ENCODE measurements around the gene RIN2. TPM values are rescaled to one million over a fixed set of nuclear protein-coding genes. Genes with fewer than 3 reads are reported as not detected.

Gene RIN2
- total RNA-seq, 4 donors from 2014 or later = 68.2 to 87.2 (median 79.6) TPM

DNA sequence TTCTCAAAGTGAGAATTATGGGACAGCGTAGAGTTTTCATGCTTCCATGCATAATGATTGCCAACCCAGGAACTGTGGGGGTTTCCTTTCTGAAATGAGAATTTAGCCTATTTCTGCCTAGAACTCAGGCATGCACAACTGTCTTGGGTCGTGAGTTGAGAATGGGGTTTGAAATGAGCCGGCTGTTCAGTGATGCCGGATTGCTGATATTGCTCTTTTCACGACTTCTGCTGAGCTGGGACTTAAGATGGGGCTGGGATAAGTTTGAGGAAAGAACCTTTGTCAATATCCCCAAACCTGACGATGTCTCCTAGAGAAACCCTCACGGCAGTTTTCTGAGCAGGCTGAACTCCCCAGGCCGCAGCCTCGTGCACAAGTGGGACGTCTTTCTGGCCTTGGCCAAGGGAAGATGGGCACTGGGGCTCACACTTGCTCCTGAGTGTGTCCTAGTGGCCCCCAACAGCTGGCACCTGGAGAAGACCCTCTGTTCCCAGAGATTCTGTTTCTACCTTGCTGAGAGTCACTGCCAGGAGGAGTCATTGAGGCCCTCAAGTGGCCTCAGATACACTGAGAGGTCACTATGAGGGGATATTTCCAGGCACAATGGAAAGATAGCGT lies 34.1 kb upstream of the RIN2 start:
- TF ChIP-seq EP300 (IDR thresholded peaks at IDR 0.05) (no peak), POLR2AphosphoS5 (IDR thresholded peaks at IDR 0.05) (no peak), POLR2A (IDR thresholded peaks at IDR 0.05) (no peak)
- TF ChIP-seq, protein P1, sequence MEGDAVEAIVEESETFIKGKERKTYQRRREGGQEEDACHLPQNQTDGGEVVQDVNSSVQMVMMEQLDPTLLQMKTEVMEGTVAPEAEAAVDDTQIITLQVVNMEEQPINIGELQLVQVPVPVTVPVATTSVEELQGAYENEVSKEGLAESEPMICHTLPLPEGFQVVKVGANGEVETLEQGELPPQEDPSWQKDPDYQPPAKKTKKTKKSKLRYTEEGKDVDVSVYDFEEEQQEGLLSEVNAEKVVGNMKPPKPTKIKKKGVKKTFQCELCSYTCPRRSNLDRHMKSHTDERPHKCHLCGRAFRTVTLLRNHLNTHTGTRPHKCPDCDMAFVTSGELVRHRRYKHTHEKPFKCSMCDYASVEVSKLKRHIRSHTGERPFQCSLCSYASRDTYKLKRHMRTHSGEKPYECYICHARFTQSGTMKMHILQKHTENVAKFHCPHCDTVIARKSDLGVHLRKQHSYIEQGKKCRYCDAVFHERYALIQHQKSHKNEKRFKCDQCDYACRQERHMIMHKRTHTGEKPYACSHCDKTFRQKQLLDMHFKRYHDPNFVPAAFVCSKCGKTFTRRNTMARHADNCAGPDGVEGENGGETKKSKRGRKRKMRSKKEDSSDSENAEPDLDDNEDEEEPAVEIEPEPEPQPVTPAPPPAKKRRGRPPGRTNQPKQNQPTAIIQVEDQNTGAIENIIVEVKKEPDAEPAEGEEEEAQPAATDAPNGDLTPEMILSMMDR (IDR thresholded peaks at IDR 0.05) = no peak
- H3K4me3 ChIP-seq = no peak overlapping the region
- no peaks in the 10 kb centered on the region for H3K27me3 ChIP-seq
- H3K4me1 ChIP-seq = no peaks in the 10 kb centered on the region
- 86% methylated on average over 11 of the region's 11 CpGs for WGBS
- H3K27ac ChIP-seq = no peak overlapping the region
- no peak for DNase-seq (ENCODE audit: low spot score in 2 of 2)
- H3K36me3 ChIP-seq = no peaks in the 10 kb centered on the region
- no peaks in the 10 kb centered on the region for H3K9me3 ChIP-seq

- no peaks in the 10 kb centered on the region for H3K4me1 ChIP-seq
- no peaks in the 10 kb centered on the region for H3K36me3 ChIP-seq
- no peak overlapping the region for H3K27ac ChIP-seq
- no peaks in the 10 kb centered on the region for H3K9me3 ChIP-seq
- WGBS = 96% methylated on average over 4 of the region's 4 CpGs
- no peak for TF ChIP-seq POLR2AphosphoS5 (IDR thresholded peaks at IDR 0.05)
- TF ChIP-seq, protein P1 (IDR thresholded peaks at IDR 0.05) = no peak
- TF ChIP-seq EP300 (IDR thresholded peaks at IDR 0.05) = no peak
- TF ChIP-seq POLR2A (IDR thresholded peaks at IDR 0.05) = no peak
- no peak overlapping the region for H3K4me3 ChIP-seq
- H3K27me3 ChIP-seq = no peaks in the 10 kb centered on the region
- no peak for DNase-seq (ENCODE audit: low spot score in 2 of 2)
Observed at GRCh38 chr20:19725373-19725772, 32.7 kb upstream of the RIN2 start.

DNA sequence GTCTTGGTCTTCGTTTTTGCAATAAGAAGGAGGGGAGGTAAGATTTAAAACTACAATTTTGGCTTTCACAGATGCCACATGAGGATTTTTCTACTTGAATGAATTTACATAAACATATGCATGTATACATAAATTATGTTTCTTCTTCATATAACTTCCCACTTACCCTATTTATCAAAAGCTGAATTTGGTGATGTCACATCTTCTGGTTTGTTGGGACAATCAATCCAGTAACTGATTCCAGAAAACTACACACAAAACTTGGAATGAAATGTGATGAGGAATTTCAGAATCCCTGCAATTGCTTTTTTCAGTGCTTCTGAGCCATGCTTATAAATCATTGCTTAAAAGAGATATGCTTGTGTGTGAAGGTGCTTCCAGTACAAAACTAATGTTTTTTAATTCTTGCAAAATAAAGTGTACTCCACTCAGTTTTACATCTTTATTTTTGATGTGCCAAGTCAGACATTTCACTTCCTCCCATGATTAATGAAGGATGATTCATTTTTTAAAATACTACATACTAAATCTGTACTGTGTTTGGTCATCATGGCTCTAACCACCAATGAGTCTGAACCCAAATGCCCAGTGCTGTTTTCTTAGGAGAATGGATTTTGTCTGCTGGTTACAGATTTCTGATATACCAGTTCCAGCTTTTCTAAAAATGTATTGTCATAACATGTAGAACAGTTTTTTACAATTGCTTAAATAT lies 32.1 kb upstream of the RIN2 start:
- Histone ChIP-seq H3K4me1 (no peaks in the 10 kb centered on the region), H3K27ac (no peak overlapping the region), H3K36me3 (no peaks in the 10 kb centered on the region), H3K4me3 (no peak overlapping the region), H3K9me3 (no peaks in the 10 kb centered on the region), H3K27me3 (no peaks in the 10 kb centered on the region)
- 88% methylated on average over 1 of the region's 1 CpG for WGBS
- TF ChIP-seq EP300 (IDR thresholded peaks at IDR 0.05) (no peak), POLR2AphosphoS5 (IDR thresholded peaks at IDR 0.05) (no peak), POLR2A (IDR thresholded peaks at IDR 0.05) (no peak)
- TF ChIP-seq, protein P1 (IDR thresholded peaks at IDR 0.05) = no peak
- no peak for DNase-seq (ENCODE audit: low spot score in 2 of 2)

GRCh38 chr20:19727251-19727847 lies 30.7 kb upstream of the RIN2 start:
- no peak overlapping the region for H3K4me3 ChIP-seq
- H3K4me1 ChIP-seq = no peaks in the 10 kb centered on the region
- 96% methylated on average over 10 of the region's 10 CpGs for WGBS
- no peak overlapping the region for H3K27ac ChIP-seq
- no peaks in the 10 kb centered on the region for H3K27me3 ChIP-seq
- no peak for DNase-seq (ENCODE audit: low spot score in 2 of 2)
- H3K36me3 ChIP-seq = no peaks in the 10 kb centered on the region
- TF ChIP-seq POLR2AphosphoS5 (IDR thresholded peaks at IDR 0.05) (no peak), POLR2A (IDR thresholded peaks at IDR 0.05) (no peak), EP300 (IDR thresholded peaks at IDR 0.05) (no peak)
- TF ChIP-seq, protein P1 (IDR thresholded peaks at IDR 0.05) = no peak
- no peaks in the 10 kb centered on the region for H3K9me3 ChIP-seq

DNA sequence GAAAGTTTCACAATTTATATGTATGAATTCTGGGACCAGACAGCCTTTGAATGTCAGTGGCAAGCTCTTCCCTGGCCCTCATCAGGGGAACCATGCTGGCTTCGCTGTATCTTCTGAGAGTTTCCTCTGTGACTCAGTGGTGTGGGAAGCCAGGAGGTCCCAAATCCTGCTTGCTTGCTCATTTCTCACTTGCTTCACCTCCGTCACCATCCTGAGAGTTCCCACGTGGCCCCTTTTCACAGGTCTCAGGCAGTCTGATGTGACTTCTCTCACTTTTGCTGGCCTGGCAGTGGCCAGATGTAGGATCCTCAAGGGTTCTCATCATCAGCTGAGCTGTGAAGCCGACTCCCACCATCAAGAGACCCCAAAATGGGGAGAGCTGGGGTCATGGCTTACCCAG lies 28.4 kb upstream of the RIN2 start:
- WGBS = 96% methylated on average over 4 of the region's 4 CpGs
- H3K4me1 ChIP-seq = peaks cover 3% of the 10 kb centered on the region
- no peaks in the 10 kb centered on the region for H3K27me3 ChIP-seq
- DNase-seq (ENCODE audit: low spot score in 2 of 2) = no peak
- H3K27ac ChIP-seq = no peak overlapping the region
- TF ChIP-seq POLR2A (IDR thresholded peaks at IDR 0.05) (no peak), EP300 (IDR thresholded peaks at IDR 0.05) (no peak), POLR2AphosphoS5 (IDR thresholded peaks at IDR 0.05) (no peak)
- TF ChIP-seq, protein P1 (IDR thresholded peaks at IDR 0.05) = no peak
- H3K4me3 ChIP-seq = no peak overlapping the region
- H3K9me3 ChIP-seq = no peaks in the 10 kb centered on the region
- H3K36me3 ChIP-seq = no peaks in the 10 kb centered on the region

All from suprapubic skin (tissue), 4 donors.